HFF-Myc (cell line): ENCODE results near the gene RPTOR.
"Not testable (repeated sequence)": the region's sequence is repeated elsewhere in the genome, so short reads cannot be mapped to it uniquely, and the experiment has no call there.

Experiments used
- DNase-seq: peaks from one replicate; pipeline ENCODE4 v3.0.0-alpha.2; 2011; ENCODE audit warnings: low read depth; ENCODE audit errors: extremely low read depth
- H3K4me3 ChIP-seq: replicated peaks from 2 replicates; pipeline ENCODE4 v1.5.1; 2011; ENCODE audit warnings: low read depth, mild to moderate bottlenecking, control low read depth, low read length
- TF ChIP-seq, protein P1 (sequence below): IDR thresholded peaks from 2 replicates; pipeline ENCODE4 v1.5.1; 2012; ENCODE audit warnings: mild to moderate bottlenecking, low read depth, low read length, control low read depth; ENCODE audit errors: missing control alignments

Gene RPTOR

DNA sequence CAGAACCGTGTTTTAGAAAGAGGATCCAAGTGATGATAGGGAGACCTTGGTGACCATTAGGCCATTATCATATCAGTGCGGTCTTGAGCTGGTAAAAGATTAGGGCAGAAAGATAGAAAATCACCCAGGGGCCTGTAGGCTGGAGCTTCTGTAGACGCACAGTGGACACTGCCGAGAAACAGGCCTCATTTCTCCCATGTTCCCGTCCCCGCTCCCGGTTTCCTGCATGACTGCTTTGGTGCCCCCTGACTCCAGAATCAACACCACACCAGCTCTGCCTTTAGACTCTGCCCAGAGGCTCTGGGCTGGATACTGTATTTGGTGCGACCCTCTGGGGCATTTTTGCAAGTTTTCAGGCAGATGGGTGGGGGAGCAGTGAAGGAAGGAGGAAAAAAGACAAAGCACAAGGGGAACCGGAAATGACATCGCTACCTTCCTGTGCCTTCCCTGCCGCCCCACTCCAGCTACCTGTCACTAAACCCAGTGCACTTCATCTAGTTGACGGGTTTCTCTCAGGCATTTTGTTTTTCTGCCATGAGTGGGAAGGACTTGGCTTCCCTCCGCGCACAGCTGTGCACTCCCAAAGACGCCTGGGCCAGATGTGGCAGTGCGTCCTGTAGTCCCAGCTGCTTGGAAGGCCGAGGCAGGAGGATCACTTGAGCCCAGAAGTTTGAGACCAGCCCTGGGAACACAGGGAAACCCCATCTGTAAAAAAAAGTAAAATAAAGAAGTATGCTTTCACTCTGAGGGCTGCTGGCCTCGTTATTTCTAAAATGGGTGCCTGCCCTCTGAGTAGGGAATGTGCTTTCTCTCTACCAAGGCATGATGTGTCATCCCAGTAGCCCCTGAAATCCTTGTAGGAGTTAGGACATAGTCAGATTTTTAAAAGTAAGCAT, 214.1 kb downstream of the RPTOR start:
- no peak overlapping the region for H3K4me3 ChIP-seq
- TF ChIP-seq, protein P1, sequence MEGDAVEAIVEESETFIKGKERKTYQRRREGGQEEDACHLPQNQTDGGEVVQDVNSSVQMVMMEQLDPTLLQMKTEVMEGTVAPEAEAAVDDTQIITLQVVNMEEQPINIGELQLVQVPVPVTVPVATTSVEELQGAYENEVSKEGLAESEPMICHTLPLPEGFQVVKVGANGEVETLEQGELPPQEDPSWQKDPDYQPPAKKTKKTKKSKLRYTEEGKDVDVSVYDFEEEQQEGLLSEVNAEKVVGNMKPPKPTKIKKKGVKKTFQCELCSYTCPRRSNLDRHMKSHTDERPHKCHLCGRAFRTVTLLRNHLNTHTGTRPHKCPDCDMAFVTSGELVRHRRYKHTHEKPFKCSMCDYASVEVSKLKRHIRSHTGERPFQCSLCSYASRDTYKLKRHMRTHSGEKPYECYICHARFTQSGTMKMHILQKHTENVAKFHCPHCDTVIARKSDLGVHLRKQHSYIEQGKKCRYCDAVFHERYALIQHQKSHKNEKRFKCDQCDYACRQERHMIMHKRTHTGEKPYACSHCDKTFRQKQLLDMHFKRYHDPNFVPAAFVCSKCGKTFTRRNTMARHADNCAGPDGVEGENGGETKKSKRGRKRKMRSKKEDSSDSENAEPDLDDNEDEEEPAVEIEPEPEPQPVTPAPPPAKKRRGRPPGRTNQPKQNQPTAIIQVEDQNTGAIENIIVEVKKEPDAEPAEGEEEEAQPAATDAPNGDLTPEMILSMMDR = no peak

DNA sequence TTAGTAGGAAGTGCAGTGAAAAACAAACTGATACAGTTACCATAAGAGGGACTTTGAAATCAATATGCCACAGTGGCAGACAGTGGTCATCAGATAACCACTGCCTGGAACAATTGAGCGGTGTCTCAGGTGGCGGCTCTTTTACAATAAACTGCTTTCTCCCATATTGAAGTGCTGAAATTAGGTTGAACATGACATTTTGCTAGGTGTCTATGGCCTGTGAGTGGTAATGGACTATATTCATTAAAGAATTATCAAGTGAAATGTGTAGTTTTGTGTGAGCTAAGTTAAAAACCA, 214.7 kb downstream of the RPTOR start:
- DNase-seq = no peak
- TF ChIP-seq, protein P1 = no peak
- H3K4me3 ChIP-seq = no peak overlapping the region

More for the DNA sequence above, 214.1 kb downstream of the RPTOR start:
- no peak for DNase-seq

DNA sequence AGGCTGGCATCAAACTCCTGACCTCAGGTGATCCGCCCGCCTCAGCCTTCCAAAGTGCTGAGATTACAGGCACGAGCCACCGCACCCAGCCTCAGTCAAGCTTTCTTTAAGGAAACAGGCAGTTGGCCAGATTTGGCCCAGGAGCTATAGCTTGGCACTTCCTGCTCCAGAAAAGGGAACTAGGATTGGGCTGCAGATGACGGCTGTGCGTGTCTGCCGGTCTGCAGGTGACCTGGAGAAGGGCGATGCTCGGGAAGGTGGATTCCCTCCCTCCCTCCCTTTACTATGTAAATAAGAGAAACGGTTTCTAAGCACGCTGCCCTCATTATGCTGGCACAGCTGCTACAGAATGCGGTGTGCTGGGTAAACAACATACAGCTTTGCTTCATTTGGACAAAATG, 215.9 kb downstream of the RPTOR start:
- no peak overlapping the region for H3K4me3 ChIP-seq
- TF ChIP-seq, protein P1 = no peak
- no peak for DNase-seq

DNA sequence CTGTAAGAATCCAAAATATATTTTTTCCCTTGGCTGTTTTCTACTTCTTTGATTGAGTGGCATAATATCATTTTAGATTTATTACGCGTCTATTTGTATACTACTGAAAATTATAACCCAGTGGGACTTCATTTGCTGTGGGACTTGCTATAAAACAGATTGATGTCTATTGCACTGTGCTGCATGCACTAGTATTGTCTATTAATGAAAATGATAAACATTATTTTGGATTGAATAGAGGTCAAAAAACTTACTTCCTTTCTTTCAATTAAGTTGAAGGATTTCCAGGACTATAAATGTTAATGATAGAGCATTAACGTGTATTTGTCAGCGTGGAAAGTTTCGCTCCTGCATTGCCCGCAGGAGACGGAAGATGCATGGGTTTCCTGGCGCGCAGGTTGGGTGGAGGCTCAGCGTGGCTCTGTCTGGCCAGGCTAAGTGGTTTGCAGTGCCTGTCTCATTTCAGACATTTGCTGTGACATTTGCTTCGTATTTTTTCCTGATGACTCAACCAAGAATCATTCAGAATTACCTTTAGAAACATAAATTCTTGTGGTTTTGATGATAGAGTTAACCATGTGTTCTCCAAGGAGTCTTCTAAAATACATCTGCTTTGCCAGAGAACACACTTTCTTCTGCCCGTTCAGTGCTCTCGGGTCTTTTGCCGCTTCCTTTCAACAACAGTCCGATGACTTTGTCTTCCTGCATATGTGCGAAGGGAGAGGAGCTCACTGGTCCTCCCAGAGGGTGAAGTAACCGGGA, 216.7 kb downstream of the RPTOR start:
- TF ChIP-seq, protein P1 = no peak
- H3K4me3 ChIP-seq = no peak overlapping the region
- peak; percentile 79 for DNase-seq

DNA sequence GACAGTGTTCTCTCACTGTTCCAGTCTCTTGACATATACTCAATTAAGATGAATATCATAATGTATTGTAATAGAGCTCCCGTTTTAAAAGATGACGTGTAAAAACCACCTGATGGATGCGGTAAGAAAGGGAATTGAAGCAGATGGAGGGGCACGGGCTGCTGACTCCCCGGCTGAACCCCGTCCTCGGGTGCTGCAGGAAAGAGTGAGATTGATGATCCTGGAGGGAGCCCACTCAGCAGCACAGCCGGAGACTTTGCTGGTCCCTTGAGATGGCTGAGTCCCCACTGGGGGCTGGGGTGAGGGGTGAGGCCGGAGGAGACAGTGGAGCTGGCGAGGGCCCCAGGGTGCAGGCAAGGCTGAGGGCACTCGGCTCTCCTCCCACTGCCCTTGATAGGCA, 217.4 kb downstream of the RPTOR start:
- no peak overlapping the region for H3K4me3 ChIP-seq
- TF ChIP-seq, protein P1 = no peak
- no peak for DNase-seq

DNA sequence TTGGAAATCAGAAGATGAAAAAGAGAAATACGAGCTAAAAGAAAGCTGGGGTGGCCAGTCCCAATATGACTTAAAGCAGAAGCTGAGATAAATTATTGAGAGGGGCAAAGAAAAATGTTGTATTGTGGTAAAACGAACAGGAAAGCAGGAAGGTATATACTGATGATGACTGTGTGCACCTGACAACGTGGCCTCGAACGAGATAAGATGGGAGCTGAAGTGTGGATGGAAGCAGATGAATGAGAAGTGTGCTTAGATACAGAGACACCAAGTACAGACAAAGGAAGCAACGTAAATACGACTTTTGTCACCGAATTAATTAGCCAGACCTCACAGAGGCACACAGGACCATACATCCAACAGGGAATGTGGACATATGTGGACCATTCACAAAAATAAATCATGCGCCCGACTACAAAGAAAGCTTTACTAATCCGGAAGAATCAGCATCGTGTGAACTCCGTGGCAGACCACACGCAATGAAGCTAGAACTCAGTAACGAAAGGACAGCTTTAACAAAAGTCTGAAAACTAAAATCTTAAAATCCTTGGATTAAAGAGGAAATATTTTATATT, 218.7 kb downstream of the RPTOR start:
- no peak overlapping the region for H3K4me3 ChIP-seq
- DNase-seq = no peak
- TF ChIP-seq, protein P1 = no peak

DNA sequence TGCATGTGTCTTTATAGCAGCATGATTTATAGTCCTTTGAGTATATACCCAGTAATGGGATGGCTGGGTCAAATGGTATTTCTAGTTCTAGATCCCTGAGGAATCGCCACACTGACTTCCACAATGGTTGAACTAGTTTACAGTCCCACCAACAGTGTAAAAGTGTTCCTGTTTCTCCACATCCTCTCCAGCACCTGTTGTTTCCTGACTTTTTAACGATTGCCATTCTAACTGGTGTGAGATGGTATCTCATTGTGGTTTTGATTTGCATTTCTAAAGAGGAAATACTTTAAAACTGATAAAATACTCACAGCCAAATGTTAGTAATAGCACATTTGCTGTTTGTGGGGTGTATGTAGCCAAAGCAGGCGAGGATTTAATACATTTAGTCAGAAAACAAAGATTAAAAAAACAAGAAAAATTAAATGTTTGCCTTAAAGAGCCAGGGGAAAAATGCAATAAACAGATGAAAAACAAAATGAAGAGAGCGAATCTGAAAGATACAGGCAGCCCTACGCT, 220.0 kb downstream of the RPTOR start:
- H3K4me3 ChIP-seq = not testable (repeated sequence)

More for the DNA sequence above, 220.0 kb downstream of the RPTOR start:
- DNase-seq = not testable (repeated sequence)
